Fibroblast of skin of left biceps (primary cell): ENCODE results near the gene NUDT5.

Source experiments
- DNase-seq, 2 experiments: peaks; one replicate each; pipeline ENCODE4 v3.0.0-alpha.2; 2013; ENCODE audit warnings: low read depth in 2 of 2

NUDT5 gene

DNA sequence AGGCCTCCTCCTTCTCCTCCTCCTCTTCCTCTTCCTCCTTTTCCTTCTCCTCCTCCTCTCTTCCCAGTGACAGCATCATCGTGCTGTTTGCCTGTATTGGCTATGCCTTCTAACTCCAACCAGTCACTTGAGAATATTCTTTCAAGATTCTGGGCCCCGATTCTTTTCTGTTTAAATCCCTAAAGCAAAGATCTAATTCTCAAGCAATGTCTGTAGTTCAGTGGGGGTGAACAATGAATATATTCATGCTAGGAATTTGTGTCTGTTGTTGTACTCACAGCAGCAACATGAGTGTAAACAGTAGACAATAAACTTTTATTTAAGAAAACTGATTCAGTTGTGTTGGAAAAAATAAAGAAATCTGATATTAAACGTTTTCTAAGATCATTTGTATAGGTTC, 30.7 kb downstream of the NUDT5 start:
- no peak for DNase-seq

DNA sequence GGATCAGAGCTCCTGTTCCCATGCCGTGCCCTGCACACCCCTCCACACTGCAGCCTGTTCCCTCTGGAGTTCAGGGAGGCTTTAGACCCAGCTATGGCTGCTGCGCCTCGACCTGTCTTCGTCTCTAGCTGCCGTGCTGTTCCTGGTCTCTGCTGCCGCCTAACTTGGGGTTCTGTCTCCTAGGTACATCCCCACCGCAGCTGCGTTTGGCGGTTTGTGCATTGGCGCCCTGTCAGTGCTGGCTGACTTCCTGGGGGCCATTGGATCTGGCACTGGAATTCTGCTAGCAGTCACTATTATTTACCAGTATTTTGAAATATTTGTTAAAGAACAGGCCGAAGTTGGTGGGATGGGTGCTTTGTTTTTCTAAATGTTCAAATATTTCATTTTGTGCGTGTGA, 31.6 kb downstream of the NUDT5 start:
- no peak for DNase-seq

DNA sequence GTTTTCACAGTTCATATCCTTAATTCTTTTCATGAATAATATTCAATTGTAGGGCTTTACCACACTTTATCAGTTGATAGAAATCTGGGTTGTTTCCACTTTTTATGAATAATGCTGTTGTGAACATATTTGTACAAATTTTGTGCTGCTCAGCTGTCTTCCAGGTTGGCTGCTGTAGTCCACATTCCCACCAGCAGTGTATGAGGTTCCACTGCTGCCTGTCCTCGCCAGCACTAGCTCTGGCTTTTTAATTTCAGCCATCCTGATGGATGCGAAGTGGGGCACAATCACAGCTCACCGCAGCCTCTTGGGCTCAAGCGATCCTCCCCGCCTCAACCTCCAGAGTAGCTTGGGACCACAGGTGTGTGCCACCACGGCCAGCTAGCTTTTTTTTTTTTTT, 32.8 kb downstream of the NUDT5 start:
- DNase-seq: no peak

DNA sequence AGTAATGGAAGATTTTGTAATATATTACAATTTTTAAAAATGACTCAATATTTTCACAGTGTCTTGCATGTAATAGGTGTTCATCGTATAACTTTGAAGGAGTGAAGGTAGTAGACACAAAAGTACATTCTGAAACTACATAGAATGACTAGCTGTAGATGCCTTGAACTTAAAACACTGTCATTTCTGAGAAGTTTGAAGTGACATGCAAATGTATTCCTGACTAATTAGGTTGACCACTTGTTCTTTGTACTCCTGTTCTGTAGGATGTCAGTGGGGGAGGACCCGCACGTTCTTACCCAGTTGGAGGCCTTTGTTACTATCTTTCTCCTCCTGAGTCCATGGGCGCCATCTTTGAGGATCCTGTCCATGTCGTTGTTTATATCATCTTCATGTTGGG, 35.0 kb downstream of the NUDT5 start:
- DNase-seq: no peak

DNA sequence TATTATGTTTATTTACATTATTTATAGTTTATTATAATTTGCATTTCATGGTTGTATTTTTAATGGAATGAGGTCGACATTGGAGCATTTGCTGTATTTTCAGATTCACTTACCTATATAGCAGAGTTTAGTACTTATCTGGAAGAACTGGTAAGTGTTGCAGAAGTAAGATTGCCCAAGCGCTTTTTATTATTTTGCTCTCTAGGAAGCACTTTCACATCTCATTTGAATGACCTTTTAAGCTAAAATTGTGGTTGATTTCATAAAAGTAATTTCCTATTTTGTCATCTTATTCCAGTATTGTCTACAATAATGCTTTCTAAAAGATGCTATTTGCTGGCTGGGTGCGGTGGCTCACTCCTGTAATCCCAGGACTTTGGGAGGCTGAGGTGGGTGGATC, 37.6 kb downstream of the NUDT5 start:
- no peak for DNase-seq

DNA sequence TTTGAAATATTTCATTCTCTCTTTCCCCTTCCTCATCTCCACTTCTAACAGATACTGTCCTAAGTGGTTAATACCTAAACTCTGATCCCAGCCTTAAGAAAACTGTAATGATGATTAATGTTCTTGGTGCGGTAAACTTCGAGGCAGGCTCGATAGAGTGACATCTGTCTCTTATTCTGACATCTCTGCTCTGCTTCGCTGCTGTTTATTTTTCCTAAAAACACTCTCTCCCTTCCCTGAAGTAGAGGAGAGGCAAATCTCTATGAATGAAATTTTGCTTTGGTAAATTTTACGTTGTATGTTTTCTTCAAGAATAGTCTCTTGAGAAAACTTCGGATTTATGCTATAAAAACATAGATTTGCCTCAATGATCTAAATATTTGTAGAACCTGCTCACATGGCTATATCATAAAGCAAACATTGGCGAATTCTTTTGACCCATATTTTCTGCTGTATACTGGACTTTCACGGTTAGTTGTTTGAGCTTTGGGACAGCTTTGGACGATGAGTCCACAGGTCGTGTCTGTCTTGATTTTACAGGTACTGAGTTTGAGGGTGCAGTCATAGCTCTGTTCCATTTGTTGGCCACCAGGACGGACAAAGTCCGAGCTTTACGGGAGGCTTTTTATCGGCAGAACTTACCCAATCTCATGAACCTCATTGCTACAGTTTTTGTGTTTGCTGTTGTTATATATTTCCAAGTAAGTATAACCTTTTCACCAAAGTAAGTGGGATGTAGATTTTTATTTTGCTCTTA, 39.1 kb downstream of the NUDT5 start:
- no peak for DNase-seq

DNA sequence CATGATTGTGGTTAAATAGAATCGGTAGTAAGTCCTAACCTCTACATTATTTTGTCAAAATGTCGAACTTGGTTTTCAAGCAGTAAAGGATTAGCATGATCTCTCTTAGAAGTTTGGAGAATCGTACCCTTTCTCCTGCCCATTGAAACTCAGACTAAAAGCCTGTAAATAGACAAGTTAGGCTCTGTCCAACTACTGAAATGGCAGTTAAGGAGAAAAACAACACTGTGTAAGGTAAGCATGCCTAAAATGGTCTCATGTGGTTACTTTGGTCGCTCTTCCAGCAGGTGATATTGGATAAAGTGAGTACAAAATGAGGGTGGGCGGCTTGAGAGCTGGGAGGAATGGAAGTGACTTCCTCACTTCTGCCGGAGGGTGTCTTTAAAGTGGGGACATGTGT, 41.2 kb downstream of the NUDT5 start:
- no peak for DNase-seq

DNA sequence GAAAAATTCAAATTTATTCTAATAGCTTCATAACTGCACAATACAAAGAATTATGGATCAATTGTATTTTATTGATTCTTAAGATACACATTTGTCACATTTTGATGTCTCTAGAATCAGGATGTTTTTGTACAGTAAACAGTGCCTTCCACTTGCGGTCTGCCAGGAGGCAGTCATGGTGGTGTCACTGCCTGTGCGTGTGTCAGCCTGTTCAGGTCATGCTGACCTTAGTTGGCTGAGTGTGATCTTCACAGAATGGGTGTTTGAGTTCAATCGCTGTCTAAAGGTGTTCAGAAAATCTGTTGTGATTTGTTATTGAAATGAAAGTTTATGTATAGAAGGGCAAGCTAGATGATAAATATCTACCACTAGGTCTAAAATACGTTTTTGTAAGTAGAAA, 45.5 kb downstream of the NUDT5 start:
- no peak for DNase-seq

DNA sequence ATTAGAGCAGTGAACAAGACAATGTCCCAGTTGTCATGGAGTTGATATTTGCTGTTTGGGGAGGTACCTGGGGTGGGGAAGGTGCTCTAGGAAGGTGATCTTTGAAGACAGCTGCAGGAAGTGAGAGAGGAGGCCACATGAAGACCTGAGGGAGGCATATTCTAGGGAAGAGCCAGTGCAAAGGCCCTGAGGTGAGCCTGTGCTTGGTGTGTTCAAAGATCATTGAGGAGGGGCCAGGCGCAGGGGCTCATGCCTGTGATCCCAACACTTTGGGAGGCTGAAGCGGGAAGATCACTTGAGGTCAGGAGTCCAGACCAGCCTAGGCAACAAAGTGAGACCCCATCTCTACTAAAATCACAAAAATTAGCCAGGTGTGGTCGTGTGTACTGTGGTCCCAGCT, 51.2 kb downstream of the NUDT5 start:
- no peak for DNase-seq

DNA sequence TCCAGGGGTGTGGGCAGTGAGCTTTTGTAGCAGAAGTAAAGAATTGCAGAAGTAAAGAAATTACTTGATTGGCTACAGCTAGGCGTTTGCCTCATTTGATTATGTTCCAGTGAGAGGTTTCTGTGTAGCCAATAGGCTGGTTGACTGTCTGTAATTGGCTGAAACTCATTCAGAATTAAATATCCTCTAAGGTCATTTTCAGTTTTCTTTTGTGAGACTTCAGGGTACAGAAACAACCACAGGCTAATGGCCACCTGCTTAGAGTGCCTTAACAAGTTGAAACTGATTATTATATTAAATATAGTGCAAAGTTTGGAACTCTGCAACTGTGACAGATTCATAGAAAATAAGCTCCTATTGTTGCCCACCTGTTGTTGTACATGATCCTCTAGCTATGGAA, 55.7 kb downstream of the NUDT5 start:
- no peak for DNase-seq

DNA sequence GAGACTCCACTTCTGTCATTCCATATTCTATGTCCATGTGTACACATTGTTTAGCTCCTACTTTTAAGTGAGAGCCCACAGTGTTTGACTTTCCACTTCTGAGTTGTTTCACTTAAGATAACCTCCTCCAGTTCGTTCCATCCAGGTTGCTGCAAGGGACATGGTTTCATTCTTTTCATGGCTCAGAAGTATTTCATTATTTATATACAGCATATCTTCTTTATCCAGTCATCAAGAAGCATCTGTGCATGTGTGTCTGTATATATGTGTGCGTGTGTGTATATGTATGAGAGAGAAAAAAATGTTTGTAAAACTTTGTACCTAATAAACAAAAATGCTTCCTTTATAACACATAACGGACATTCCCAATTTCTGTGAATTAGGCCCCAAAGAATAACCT, 60.1 kb downstream of the NUDT5 start:
- DNase-seq: no peak

DNA sequence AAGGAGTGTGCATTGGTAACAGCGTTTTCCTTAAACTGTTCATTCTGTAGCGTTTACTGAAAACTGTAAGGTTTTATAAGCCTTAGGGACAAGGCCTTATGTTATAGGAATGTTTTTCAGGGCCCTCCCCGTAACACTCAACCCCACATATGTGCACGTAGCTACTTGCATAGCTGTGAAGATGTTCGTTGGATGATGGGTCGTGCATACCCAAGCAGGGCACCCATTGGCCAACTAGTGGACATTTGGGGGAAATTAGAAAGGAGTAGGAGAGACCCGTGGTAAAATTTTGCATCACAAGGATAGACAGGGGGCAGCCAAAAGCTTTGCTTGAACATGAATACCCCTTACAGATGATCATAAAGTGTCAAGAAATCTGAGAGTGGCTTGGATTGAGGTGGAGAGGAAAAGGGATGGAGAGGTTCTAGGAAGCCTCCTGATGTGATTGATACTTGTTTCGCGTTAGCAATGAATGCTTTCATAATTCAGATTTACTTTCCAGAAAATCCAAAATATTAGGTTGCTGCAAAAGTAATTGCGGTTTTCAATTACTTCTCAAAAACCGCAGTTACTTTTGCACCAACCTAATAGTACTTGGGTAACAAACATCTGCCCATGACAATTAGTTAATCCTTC, 65.3 kb downstream of the NUDT5 start:
- DNase-seq: peak; percentile 29 to 50

DNA sequence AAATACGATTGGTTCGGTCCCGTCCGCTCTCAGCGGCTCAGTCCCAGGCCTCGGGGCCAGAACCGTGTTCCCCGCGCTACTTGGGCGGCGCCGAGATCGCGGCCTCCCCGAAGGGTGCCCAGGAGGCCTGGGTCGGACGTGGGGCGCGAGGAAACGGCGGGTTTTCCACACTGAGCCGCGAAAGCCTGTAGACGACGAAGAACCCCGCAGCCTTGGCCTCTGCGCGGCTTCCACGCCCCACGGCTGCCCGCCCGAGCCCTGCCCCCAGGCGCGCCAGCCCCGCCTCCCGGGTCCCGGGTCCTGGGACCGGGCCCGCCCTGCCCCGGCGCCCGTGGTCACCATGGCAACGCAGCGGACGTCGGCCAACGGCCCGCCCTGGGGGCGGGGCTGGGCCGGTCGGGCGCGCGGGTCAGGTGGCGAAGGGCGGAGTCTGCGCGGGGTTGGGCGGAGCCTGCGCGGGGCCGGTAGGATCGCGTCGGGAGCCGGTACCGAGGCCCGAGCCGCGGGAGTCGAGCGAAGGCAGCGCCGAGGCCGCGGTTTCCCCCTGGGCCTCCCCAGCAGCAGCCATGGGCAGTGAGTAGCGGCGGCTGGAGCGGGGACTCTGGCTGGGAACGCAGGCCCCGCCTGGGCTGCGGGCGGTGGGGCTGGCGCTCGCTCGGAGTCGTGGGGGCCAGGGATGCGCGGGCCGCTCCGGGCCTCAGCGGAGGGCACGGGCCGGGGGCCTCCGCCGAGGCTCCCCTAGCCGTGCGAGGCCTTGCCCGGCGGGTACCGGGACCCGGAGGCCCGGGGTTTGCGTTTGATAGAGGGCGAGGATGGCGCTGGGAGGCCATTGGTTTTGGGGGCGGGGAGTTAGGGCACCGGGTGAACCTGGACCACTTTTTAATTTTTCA, 66.2 kb downstream of the NUDT5 start, which contains the start of gene SEC61A2:
Gene SEC61A2 (plus strand): TSS at position 456 of the 890 bp plus-strand sequence. CDS start 111 bp downstream, at position 567.
- peak; percentile 75 to 81 for DNase-seq

DNA sequence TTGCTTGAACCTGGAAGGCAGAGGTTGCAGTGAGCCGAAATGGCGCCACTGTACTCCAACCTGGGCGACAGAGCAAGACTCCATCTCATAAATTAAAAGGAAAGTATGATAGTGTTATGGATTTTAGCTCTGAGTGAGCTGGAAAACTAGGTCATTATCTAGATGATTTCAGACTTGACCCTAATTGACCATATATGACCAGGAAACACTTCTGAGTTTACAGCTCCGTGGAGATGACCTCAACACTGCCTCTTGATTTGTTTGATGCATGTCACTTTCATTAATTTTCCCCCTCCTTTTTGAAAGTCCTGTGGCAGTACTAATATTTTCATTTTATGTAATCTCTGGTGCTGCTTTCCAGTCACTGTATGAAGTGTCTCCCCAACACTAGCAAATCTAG, 74.0 kb downstream of the NUDT5 start:
- no peak for DNase-seq
